ENCODE measurements around the gene PARN. TPM values are rescaled to one million over a fixed set of nuclear protein-coding genes. Genes with fewer than 3 reads are reported as not detected.
A peak's percentile ranks its signal among the peaks of the same experiment; 100 is the strongest.

Gene PARN
- total RNA-seq, 1 experiment from 2014 or later: 57.8 TPM

DNA sequence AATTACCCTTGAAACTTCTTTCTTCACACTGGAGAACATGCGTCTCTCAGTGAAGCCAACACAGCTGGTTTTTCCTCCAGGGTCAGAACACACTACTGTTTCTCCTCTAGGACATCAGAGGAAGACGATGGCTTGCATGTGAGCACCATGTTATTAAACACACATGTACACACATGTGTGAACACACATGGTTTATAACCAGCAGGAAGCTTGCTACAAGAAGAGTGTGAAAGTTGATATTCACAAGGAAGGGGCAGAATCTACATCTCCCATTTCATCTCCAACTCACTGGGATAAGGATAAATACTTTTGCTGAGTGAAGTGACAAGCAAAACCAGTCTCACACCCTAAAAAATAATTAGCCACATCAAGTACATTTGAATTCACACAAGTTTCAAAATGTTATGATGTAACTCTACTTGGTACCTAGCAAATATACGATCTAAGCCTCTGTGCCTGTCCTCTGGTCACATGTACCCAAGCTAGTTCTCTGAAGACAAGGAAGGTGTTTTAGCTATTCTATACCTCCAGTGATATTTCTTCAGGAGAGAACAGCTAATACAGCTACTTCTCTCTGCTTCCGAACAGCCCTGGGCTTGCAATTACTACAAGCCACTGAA, 127.7 kb downstream of the PARN start:
- peaks cover 23% of the 10 kb centered on the region for H3K4me1 ChIP-seq (ENCODE audit: control insufficient read depth, insufficient read depth, low read length)
- H3K36me3 ChIP-seq (ENCODE audit: control insufficient read depth, insufficient read depth, low read length): no peaks in the 10 kb centered on the region
- peak overlapping the region; percentile 77 for H3K27ac ChIP-seq (ENCODE audit: low read length)
- intact Hi-C loops (cut with micrococcal nuclease; ENCODE audit: unreplicated experiment): no loop called here
- POLR2A ChIA-PET: interaction anchor here (0.6 to 0.8 kb wide), 2 partner anchors 8 to 603 kb away, joined by 3 to 4 read pairs; no protein-coding TSS in a partner anchor
- no peak overlapping the region for H3K4me3 ChIP-seq (ENCODE audit: low read depth in 2 of 2, low read length in 2 of 2)
- no peak; the same call in 1 of the 2 replicates for ATAC-seq
- no peak for TF ChIP-seq POLR2AphosphoS5 (IDR thresholded peaks at IDR 0.05; ENCODE audit: low read depth, low read length)
- TF ChIP-seq TCF7L2 (IDR thresholded peaks at IDR 0.05; ENCODE audit: low read depth, low read length): no peak
- no peak for TF ChIP-seq SIN3A (IDR thresholded peaks at IDR 0.05; ENCODE audit: borderline replicate concordance, insufficient read depth, low read depth, low read length)
- TF ChIP-seq, protein P1, sequence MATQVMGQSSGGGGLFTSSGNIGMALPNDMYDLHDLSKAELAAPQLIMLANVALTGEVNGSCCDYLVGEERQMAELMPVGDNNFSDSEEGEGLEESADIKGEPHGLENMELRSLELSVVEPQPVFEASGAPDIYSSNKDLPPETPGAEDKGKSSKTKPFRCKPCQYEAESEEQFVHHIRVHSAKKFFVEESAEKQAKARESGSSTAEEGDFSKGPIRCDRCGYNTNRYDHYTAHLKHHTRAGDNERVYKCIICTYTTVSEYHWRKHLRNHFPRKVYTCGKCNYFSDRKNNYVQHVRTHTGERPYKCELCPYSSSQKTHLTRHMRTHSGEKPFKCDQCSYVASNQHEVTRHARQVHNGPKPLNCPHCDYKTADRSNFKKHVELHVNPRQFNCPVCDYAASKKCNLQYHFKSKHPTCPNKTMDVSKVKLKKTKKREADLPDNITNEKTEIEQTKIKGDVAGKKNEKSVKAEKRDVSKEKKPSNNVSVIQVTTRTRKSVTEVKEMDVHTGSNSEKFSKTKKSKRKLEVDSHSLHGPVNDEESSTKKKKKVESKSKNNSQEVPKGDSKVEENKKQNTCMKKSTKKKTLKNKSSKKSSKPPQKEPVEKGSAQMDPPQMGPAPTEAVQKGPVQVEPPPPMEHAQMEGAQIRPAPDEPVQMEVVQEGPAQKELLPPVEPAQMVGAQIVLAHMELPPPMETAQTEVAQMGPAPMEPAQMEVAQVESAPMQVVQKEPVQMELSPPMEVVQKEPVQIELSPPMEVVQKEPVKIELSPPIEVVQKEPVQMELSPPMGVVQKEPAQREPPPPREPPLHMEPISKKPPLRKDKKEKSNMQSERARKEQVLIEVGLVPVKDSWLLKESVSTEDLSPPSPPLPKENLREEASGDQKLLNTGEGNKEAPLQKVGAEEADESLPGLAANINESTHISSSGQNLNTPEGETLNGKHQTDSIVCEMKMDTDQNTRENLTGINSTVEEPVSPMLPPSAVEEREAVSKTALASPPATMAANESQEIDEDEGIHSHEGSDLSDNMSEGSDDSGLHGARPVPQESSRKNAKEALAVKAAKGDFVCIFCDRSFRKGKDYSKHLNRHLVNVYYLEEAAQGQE (IDR thresholded peaks at IDR 0.05; ENCODE audit: insufficient read depth in 1 of 2, low read depth in 2 of 2, low read length in 1 of 2): no peak
- no peaks in the 10 kb centered on the region for H3K9me3 ChIP-seq (ENCODE audit: control insufficient read depth, insufficient read depth, low read depth, low read length)
- H3K27me3 ChIP-seq (ENCODE audit: control insufficient read depth, insufficient read depth, low read length): no peaks in the 10 kb centered on the region
- in situ Hi-C loops (cut with HindIII; ENCODE audit: low pct_unique_long_range_greater_than_20kb, low sequenced_read_pairs): no loop called here
- CTCF ChIA-PET: interaction anchor here (0.9 kb wide), 1 partner anchor 11 kb away, joined by 3 read pairs; no protein-coding TSS in a partner anchor
- no TSS peak for BruUV-seq (replicated peaks)
- DNase-seq (ENCODE audit: low read depth, low spot score): no peak

DNA sequence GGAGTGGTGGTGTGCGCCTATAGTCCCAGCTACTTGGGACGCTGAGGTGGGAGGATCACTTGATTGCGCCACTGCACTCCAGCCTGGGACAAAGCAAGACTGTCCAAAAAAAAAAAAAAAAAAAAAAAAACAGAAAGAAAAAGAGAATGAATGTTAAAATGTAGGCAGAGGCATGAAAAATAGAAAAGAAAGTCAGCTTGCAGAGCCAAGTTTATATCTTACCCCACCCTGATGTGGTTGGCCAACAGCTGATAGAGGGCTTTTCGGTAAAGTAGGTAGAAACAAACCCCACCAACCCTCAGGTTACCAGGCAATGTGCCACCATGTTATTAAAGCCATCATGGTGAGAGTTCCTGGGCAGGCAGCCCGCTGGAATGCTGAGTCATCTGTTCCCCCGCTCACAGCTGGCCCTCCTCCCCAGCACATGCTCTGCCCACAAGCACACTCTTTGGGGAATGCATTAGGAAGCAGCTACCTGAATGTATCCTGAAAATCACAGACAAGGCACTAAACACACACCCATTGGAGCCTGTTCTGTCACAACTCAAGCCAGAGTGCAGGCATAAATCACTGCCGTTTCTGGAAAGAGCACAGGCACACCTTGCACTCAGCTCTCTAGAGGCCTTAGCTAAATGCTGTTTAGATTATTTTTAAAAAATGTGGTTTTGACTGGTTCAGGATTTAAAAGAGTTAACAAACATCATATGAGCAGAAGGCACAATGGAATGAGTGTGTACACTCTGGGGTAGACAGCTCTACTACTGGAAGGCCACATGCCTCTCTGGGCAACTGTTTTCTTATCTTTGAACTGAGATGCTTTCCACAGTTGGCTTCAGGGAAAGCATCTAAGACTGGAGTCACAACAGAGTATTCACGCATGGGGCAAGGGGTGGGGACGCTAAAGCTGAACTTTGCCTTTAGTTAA, 128.5 kb downstream of the PARN start:
- DNase-seq (ENCODE audit: low read depth, low spot score) (peak; percentile 41), ATAC-seq (peak; percentile 93)
- BruUV-seq (replicated peaks): no TSS peak
- ChIA-PET POLR2A (interaction anchor here (0.8 kb wide), 1 partner anchor 9 kb away, joined by 4 read pairs; no protein-coding TSS in a partner anchor), CTCF (interaction anchor here (0.7 to 0.9 kb wide), 2 partner anchors 12 to 193 kb away, joined by 3 to 7 read pairs; no protein-coding TSS in a partner anchor)
- H3K27me3 ChIP-seq (ENCODE audit: control insufficient read depth, insufficient read depth, low read length): no peaks in the 10 kb centered on the region
- intact Hi-C loops (cut with micrococcal nuclease; ENCODE audit: unreplicated experiment): no loop called here
- H3K27ac ChIP-seq (ENCODE audit: low read length): peak overlapping the region; percentile 77
- H3K4me1 ChIP-seq (ENCODE audit: control insufficient read depth, insufficient read depth, low read length): peaks cover 23% of the 10 kb centered on the region
- TF ChIP-seq SIN3A (IDR thresholded peaks at IDR 0.05; ENCODE audit: borderline replicate concordance, insufficient read depth, low read depth, low read length) (no peak), POLR2AphosphoS5 (IDR thresholded peaks at IDR 0.05; ENCODE audit: low read depth, low read length) (peak; percentile 58; the same call in 1 of the 2 replicates)
- H3K4me3 ChIP-seq (ENCODE audit: low read depth in 2 of 2, low read length in 2 of 2): no peak overlapping the region
- in situ Hi-C loops (cut with HindIII; ENCODE audit: low pct_unique_long_range_greater_than_20kb, low sequenced_read_pairs): no loop called here
- no peaks in the 10 kb centered on the region for H3K36me3 ChIP-seq (ENCODE audit: control insufficient read depth, insufficient read depth, low read length)
- no peaks in the 10 kb centered on the region for H3K9me3 ChIP-seq (ENCODE audit: control insufficient read depth, insufficient read depth, low read depth, low read length)

DNA sequence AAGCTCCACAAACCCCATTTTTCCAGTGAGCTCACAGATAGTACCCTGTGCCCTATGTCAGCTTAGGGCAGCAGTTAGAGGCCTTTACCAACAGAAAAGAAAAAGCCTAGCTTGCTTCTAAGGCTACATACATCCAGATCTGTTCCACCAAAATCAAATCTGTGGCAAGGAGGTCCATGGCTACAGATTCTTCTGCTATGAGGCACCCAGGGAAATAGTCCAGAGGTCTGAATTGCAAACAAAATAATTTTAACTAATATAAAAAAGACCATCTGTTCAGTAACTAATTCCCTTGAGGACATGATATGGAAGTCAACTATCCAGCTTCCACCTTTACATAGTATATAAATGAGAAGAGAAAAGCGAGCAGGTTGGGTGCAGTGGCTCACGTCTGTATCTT, 129.3 kb downstream of the PARN start:
- Histone ChIP-seq H3K4me3 (ENCODE audit: low read depth in 2 of 2, low read length in 2 of 2) (no peak overlapping the region), H3K27me3 (ENCODE audit: control insufficient read depth, insufficient read depth, low read length) (no peaks in the 10 kb centered on the region), H3K36me3 (ENCODE audit: control insufficient read depth, insufficient read depth, low read length) (no peaks in the 10 kb centered on the region), H3K4me1 (ENCODE audit: control insufficient read depth, insufficient read depth, low read length) (peaks cover 20% of the 10 kb centered on the region), H3K27ac (ENCODE audit: low read length) (peak overlapping the region; percentile 77), H3K9me3 (ENCODE audit: control insufficient read depth, insufficient read depth, low read depth, low read length) (no peaks in the 10 kb centered on the region)
- POLR2A ChIA-PET: no interaction called here
- DNase-seq (ENCODE audit: low read depth, low spot score) (no peak), ATAC-seq (no peak)
- in situ Hi-C loops (cut with HindIII; ENCODE audit: low pct_unique_long_range_greater_than_20kb, low sequenced_read_pairs): no loop called here
- intact Hi-C loops (cut with micrococcal nuclease; ENCODE audit: unreplicated experiment): no loop called here
- CTCF ChIA-PET: no interaction called here
- no TSS peak for BruUV-seq (replicated peaks)
- no peak for TF ChIP-seq SIN3A (IDR thresholded peaks at IDR 0.05; ENCODE audit: borderline replicate concordance, insufficient read depth, low read depth, low read length)
- TF ChIP-seq POLR2AphosphoS5 (IDR thresholded peaks at IDR 0.05; ENCODE audit: low read depth, low read length): no peak
- TF ChIP-seq, protein P1 (IDR thresholded peaks at IDR 0.05; ENCODE audit: insufficient read depth in 1 of 2, low read depth in 2 of 2, low read length in 1 of 2): no peak
- no peak for TF ChIP-seq TCF7L2 (IDR thresholded peaks at IDR 0.05; ENCODE audit: low read depth, low read length)
- TF ChIP-seq, protein P2, sequence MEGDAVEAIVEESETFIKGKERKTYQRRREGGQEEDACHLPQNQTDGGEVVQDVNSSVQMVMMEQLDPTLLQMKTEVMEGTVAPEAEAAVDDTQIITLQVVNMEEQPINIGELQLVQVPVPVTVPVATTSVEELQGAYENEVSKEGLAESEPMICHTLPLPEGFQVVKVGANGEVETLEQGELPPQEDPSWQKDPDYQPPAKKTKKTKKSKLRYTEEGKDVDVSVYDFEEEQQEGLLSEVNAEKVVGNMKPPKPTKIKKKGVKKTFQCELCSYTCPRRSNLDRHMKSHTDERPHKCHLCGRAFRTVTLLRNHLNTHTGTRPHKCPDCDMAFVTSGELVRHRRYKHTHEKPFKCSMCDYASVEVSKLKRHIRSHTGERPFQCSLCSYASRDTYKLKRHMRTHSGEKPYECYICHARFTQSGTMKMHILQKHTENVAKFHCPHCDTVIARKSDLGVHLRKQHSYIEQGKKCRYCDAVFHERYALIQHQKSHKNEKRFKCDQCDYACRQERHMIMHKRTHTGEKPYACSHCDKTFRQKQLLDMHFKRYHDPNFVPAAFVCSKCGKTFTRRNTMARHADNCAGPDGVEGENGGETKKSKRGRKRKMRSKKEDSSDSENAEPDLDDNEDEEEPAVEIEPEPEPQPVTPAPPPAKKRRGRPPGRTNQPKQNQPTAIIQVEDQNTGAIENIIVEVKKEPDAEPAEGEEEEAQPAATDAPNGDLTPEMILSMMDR (IDR thresholded peaks at IDR 0.05): no peak
